ENCODE results near the gene CLDN14. TPM values are rescaled to one million over a fixed set of nuclear protein-coding genes. Genes with fewer than 3 reads are reported as not detected.

Gene CLDN14
- total RNA-seq, 1 donor from 2014 or later, result not detected

GRCh38 chr21:36473203-36473602, 6.7 kb downstream of the CLDN14 start:
- intact Hi-C loops (cut with micrococcal nuclease), result no loop called here

GRCh38 chr21:36472377-36472776, 7.5 kb downstream of the CLDN14 start:
- intact Hi-C loops (cut with micrococcal nuclease), result no loop called here

- intact Hi-C loops (cut with micrococcal nuclease), result no loop called here
Observed at GRCh38 chr21:36471254-36471723, 8.6 kb downstream of the CLDN14 start.

GRCh38 chr21:36470294-36470693, 9.6 kb downstream of the CLDN14 start:
- intact Hi-C loops (cut with micrococcal nuclease), result no loop called here

DNA sequence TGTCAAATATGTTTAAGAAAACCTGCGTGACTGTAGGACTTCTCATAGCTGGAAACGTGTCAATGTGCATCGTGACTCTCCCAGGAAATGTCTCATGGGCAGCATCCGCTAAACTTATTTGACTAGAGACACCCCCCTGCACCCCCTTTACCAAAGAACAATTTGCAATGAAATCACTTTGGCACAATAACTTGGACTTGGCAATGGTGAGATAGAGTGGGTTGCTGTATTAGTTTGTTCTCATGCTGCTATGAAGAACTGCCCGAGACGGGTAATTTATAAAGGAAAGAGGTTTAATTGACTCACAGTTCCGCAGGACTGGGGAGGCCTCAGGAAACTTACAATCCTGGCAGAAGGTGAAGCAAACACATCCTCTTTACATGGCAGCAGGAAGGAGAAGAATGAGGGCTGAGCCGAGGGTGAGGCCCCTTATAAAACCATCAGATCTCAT, 13.8 kb downstream of the CLDN14 start:
- intact Hi-C loops (cut with micrococcal nuclease), result no loop called here

DNA sequence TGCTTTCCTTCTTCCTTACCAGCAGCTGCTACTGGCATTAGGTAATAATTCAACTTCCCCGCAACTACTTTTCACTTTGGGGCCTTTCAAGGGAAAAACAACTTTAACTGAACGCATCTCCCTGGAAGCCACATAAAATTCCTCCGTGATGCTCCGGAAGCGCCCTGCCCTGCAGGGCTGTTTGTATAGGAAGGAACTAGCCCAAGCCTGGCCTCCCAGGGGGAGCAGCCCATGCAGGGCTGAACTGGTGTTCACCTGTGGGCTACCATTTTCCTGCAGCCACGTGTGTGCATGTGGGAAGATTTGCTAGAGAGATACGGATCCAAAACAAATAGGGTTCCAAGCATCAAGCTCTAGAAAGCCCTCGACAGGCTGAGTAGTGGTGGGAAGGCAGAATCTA, 14.4 kb downstream of the CLDN14 start:
- intact Hi-C loops (cut with micrococcal nuclease), result no loop called here

DNA sequence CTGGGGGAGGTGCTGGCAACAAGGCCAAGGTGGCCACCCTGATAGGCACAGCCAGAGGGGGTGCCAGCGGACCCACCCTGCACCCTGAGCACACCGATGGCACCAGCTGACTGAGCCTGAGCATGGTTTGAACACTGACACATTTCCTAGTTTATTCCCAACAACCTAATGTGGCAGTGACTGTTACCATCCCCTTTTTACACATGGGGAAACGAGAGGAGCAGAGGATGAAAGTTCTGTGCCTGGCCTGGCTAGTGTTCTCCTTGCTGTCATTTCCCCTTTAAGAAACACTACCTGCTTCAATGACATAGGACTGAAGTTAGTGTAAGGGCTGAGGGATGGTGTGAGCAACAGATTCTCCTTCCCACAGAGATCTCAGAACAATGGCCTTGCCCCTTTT, 15.3 kb downstream of the CLDN14 start:
- intact Hi-C loops (cut with micrococcal nuclease), result no loop called here

- intact Hi-C loops (cut with micrococcal nuclease), result no loop called here
Observed at GRCh38 chr21:36463991-36464390, 15.9 kb downstream of the CLDN14 start.

DNA sequence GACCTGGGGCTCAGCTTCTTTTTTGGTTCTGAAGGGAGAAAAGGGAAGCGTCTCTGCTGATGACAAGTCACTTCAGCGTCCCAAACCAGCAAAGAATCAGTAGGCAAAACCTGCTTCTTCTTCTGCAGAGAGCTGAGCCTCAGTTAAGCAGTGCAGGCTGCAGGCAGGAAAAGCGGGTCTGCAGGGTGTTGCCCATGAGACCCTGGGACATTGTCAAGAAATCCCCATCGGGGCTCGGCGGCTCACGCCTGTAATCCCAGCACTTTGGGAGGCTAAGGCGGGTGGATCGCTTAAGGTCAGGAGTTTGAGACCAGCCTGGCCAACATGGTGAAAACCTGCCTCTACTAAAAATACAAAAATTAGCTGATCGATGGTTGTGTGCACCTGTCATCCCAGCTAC, 16.7 kb downstream of the CLDN14 start:
- intact Hi-C loops (cut with micrococcal nuclease), result no loop called here

GRCh38 chr21:36461918-36462486, 17.9 kb downstream of the CLDN14 start:
- intact Hi-C loops (cut with micrococcal nuclease), result no loop called here

- intact Hi-C loops (cut with micrococcal nuclease), result no loop called here
Observed at GRCh38 chr21:36461277-36461917, 18.5 kb downstream of the CLDN14 start.

GRCh38 chr21:36460866-36461265, 19.1 kb downstream of the CLDN14 start:
- intact Hi-C loops (cut with micrococcal nuclease), result no loop called here

DNA sequence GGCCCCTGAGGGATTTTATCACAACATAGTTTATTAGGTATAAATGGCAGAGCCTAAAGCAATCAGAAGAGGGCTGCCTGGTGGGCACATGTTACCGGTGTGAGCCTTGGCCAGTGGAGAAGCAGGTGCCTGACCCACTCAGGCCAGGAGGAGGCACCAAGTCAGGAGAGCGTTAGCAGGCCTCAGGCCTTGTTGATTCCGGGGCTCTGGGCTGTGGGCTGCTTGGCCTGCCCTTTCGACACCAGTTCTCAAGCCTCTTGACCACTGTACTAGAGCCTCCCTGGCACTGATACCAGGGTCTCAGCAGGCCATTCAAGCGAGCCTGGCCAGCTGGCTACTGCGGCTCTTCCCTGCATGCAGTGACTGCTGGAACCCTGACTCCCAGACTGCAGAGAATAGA, 20.8 kb downstream of the CLDN14 start:
- intact Hi-C loops (cut with micrococcal nuclease), result no loop called here

GRCh38 chr21:36456729-36457414, 23.1 kb downstream of the CLDN14 start:
- intact Hi-C loops (cut with micrococcal nuclease), result no loop called here

- intact Hi-C loops (cut with micrococcal nuclease), result no loop called here
Observed at GRCh38 chr21:36454706-36455105, 25.2 kb downstream of the CLDN14 start.

DNA sequence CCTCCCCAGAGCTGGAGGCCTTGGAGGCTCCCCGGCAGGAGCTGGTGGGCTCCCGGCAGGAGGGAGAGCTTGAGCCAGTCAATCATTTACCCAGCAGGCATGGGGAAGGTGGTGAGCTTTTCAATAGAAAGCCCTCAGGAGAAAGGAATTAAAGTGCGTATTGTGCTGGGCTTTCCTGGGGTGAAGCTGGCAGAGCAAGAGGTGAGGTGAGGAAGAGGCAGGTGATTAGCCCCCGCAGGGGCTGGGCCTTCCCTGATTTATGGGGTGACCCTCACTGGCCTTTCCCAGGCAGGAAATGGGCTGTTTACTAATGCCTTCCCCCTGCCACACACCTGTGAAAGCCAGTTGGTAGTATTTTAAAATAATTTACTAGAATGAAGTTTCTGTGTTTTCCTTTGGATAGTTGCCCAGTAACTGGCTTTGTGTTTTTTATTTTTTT, 25.8 kb downstream of the CLDN14 start:
- intact Hi-C loops (cut with micrococcal nuclease), result no loop called here

GRCh38 chr21:36452281-36452825, 27.6 kb downstream of the CLDN14 start:
- intact Hi-C loops (cut with micrococcal nuclease), result no loop called here

- intact Hi-C loops (cut with micrococcal nuclease), result no loop called here
Observed at GRCh38 chr21:36451506-36451905, 28.4 kb downstream of the CLDN14 start.

DNA sequence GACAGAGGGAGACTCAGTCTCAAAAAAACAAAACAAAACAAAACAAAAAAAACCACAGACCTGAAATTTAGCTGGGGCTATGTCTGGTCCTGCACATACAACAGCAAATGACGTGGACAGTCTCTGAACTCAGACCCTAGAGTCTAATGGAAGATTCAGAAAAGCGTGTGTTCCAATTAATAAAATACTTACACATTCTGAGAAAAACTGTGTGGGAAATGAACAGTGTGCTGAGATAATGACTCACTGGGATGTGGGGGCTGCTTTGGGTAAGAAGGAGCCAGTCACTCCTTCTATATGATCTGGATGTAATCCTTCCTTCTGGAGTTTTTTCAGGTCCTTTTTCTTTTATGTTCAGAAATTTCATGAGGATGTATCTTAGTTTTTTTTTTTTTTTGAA, 29.4 kb downstream of the CLDN14 start:
- intact Hi-C loops (cut with micrococcal nuclease), result no loop called here

- intact Hi-C loops (cut with micrococcal nuclease), result no loop called here
Observed at GRCh38 chr21:36446301-36446700, 33.6 kb downstream of the CLDN14 start.

DNA sequence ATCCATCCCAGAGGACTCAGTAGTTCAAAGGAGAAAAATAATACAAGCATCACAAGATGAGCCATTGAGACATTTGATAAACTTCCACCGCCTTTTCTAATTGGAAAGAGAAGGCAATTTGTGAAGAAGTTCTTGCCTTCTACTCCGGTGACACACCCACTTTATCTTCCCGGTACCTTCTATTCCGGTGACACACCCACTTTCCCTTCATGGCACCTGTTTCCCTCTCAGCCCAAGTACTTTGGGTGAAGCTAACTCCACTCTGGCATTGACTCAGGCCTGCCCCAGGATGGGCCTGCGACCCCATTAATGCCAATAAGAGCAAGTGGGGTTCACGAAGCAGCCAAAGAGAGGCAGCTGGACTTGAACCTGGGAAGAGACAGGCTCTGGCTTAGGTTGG, 38.2 kb downstream of the CLDN14 start:
- intact Hi-C loops (cut with micrococcal nuclease), result no loop called here

DNA sequence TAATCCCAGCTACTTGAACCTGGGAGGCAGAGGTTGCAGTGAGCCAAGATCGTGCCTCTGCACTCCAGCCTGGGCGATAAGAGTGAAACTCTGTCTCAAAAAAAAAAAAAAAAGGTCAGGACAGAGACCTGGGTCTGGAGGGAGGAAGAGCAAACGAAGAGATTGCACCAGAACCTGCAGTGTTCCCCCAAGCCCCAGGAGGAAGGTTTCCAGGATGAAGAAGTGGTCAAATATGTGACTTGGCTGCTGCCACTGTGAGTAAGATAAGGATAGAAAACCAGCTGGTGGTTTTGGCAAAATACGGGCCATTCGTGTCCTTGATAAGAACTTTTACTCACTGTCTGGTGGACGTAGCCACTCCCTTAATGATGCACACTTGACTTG, 42.2 kb downstream of the CLDN14 start:
- intact Hi-C loops (cut with micrococcal nuclease), result no loop called here

Measured in T-helper 1 cell treated with Interleukin-12 subunit alpha and Interleukin-12 subunit beta and Interleukin-4 antibody, amounts not matched to agents 30 ng/mL and 1 ng/mL, for 36 hours (primary cell).